Hepatocyte (in vitro differentiated cells): ENCODE data around the gene KCNJ12.

Source experiments
- EZH2 ChIP-seq: fragments of 200-600 bp; sonication (generic); IDR thresholded peaks from 2 replicates; pipeline ENCODE4 v1.6.1; 2016; ENCODE audit warnings: antibody characterized with exemption, mild to moderate bottlenecking, borderline replicate concordance
- EZH2phosphoT487 ChIP-seq: fragments of 200-600 bp; sonication (generic); IDR thresholded peaks from one replicate; pipeline ENCODE4 v1.6.1; 2018; ENCODE audit warnings: antibody characterized with exemption, mild to moderate bottlenecking, low read depth, moderate library complexity; ENCODE audit not compliant: unreplicated experiment, severe bottlenecking
- TF ChIP-seq, protein P1 (sequence below): fragments of 200-600 bp; sonication (generic); IDR thresholded peaks from 2 replicates; pipeline ENCODE4 v1.5.1; 2016; ENCODE audit warnings: antibody characterized with exemption, mild to moderate bottlenecking; ENCODE audit not compliant: poor library complexity

- TF ChIP-seq EZH2 (no peak), EZH2phosphoT487 (no peak)
- TF ChIP-seq, protein P1, sequence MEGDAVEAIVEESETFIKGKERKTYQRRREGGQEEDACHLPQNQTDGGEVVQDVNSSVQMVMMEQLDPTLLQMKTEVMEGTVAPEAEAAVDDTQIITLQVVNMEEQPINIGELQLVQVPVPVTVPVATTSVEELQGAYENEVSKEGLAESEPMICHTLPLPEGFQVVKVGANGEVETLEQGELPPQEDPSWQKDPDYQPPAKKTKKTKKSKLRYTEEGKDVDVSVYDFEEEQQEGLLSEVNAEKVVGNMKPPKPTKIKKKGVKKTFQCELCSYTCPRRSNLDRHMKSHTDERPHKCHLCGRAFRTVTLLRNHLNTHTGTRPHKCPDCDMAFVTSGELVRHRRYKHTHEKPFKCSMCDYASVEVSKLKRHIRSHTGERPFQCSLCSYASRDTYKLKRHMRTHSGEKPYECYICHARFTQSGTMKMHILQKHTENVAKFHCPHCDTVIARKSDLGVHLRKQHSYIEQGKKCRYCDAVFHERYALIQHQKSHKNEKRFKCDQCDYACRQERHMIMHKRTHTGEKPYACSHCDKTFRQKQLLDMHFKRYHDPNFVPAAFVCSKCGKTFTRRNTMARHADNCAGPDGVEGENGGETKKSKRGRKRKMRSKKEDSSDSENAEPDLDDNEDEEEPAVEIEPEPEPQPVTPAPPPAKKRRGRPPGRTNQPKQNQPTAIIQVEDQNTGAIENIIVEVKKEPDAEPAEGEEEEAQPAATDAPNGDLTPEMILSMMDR = no peak
These were observed 3.0 kb downstream of the KCNJ12 start for GRCh38 chr17:21379080-21379711.
